WTC11 (cell line): ENCODE data around the gene NAV2. TPM values are rescaled to one million over a fixed set of nuclear protein-coding genes. Genes with fewer than 3 reads are reported as not detected.

Experiments
- ATAC-seq: fragments of 200-7000 bp; cut with Tn5 transposase; 2 replicates; pipeline ENCODE4 v1.10.0; 2021; ENCODE audit warnings: mild to moderate bottlenecking, moderate library complexity
- CTCF ChIA-PET: fragments of 300-600 bp; sonication (Branson Sonifier 250); formaldehyde crosslinking; loops from one replicate; lab custom pipeline; 2021; ENCODE audit warnings: antibody characterized with exemption; lab: Charles Lee
- POLR2A ChIA-PET: fragments of 350-600 bp; sonication (Branson Sonifier 250); formaldehyde crosslinking; loops from one replicate; lab custom pipeline; 2021; ENCODE audit warnings: antibody characterized with exemption; lab: Charles Lee
- DNase-seq: peaks from one replicate; pipeline ENCODE4 v3.0.0; 2021; ENCODE audit warnings: low spot score
- H3K27ac Mint-ChIP-seq: 2 replicates; pipeline ENCODE4 v1.8.0; 2021; ENCODE audit warnings: mixed read lengths
- H3K27me3 Mint-ChIP-seq: 2 replicates; pipeline ENCODE4 v1.8.0; 2021; ENCODE audit warnings: low read depth, mild to moderate bottlenecking, moderate library complexity, mixed read lengths
- H3K36me3 Mint-ChIP-seq: 2 replicates; pipeline ENCODE4 v1.8.0; 2021; ENCODE audit warnings: mixed read lengths
- H3K4me1 Mint-ChIP-seq: 2 replicates; pipeline ENCODE4 v1.8.0; 2022; ENCODE audit warnings: mixed read lengths
- H3K4me3 Mint-ChIP-seq: 2 replicates; pipeline ENCODE4 v1.8.0; 2021; ENCODE audit warnings: mild to moderate bottlenecking, moderate library complexity, mixed read lengths
- H3K9me3 Mint-ChIP-seq: 2 replicates; pipeline ENCODE4 v1.8.0; 2021; ENCODE audit warnings: mixed read lengths
- FOXJ3 ChIP-seq: sonication (generic); formaldehyde crosslinking; IDR thresholded peaks from 2 replicates; pipeline ENCODE4 v1.9.0; 2021; ENCODE audit warnings: missing genetic modification reagents, mild to moderate bottlenecking, borderline replicate concordance
- FOXK1 ChIP-seq: sonication (generic); formaldehyde crosslinking; IDR thresholded peaks from 2 replicates; pipeline ENCODE4 v1.8.0; 2022; ENCODE audit warnings: mild to moderate bottlenecking, moderate library complexity, missing genetic modification reagents
- HMGA2 ChIP-seq: fragments of 250-450 bp; sonication (Bioruptor Pico); IDR thresholded peaks from 2 replicates; pipeline ENCODE4 v1.4.0; 2021; ENCODE audit warnings: mild to moderate bottlenecking, moderate library complexity
- KAT7 ChIP-seq: sonication (generic); formaldehyde crosslinking; IDR thresholded peaks from 2 replicates; pipeline ENCODE4 v1.8.1; 2023; ENCODE audit warnings: missing genetic modification reagents, mild to moderate bottlenecking, borderline replicate concordance
- MXD4 ChIP-seq: fragments of 250-450 bp; sonication (Bioruptor Pico); IDR thresholded peaks from 2 replicates; pipeline ENCODE4 v1.8.0; 2021; ENCODE audit warnings: mild to moderate bottlenecking, moderate library complexity, borderline replicate concordance
- RORB ChIP-seq: fragments of 250-450 bp; sonication (Bioruptor Pico); IDR thresholded peaks from 2 replicates; pipeline ENCODE4 v1.9.0; 2021; ENCODE audit warnings: mild to moderate bottlenecking
- SMAD4 ChIP-seq: sonication (generic); formaldehyde crosslinking; IDR thresholded peaks from 2 replicates; pipeline ENCODE4 v1.8.0; 2022; ENCODE audit warnings: mild to moderate bottlenecking, missing genetic modification reagents
- SP1 ChIP-seq: sonication (generic); formaldehyde crosslinking; conservative IDR thresholded peaks from 2 replicates; pipeline ENCODE4 v1.8.1; 2022; ENCODE audit warnings: missing genetic modification reagents
- TEAD4 ChIP-seq: sonication (generic); formaldehyde crosslinking; IDR thresholded peaks from 2 replicates; pipeline ENCODE4 v1.8.0; 2022; ENCODE audit warnings: mild to moderate bottlenecking, missing genetic modification reagents
- ZBTB21 ChIP-seq: sonication (generic); formaldehyde crosslinking; IDR thresholded peaks from 2 replicates; pipeline ENCODE4 v1.8.1; 2023; ENCODE audit warnings: mild to moderate bottlenecking, missing genetic modification reagents, borderline replicate concordance
- ZNF263 ChIP-seq: sonication (generic); formaldehyde crosslinking; IDR thresholded peaks from 2 replicates; pipeline ENCODE4 v1.8.1; 2022; ENCODE audit warnings: low read depth, mild to moderate bottlenecking, moderate library complexity, missing genetic modification reagents
- total RNA-seq: library from RNA; stranded (reverse); gene quantifications from 3 replicates; pipeline ENCODE4 v1.2.3, GENCODE V29; 2021
- TF ChIP-seq, protein P1 (sequence below): sonication (generic); formaldehyde crosslinking; conservative IDR thresholded peaks from 2 replicates; pipeline ENCODE4 v1.8.1; 2022; ENCODE audit warnings: mild to moderate bottlenecking, missing genetic modification reagents
- TF ChIP-seq, protein P2 (sequence below): sonication (generic); formaldehyde crosslinking; IDR thresholded peaks from 2 replicates; pipeline ENCODE4 v1.8.0; 2022; ENCODE audit warnings: mild to moderate bottlenecking, missing genetic modification reagents
- TF ChIP-seq, protein P3 (sequence below): sonication (generic); formaldehyde crosslinking; IDR thresholded peaks from 2 replicates; pipeline ENCODE4 v1.8.1; 2022; ENCODE audit warnings: mild to moderate bottlenecking, moderate library complexity, missing genetic modification reagents
- TF ChIP-seq, protein P4 (sequence below): sonication (generic); formaldehyde crosslinking; IDR thresholded peaks from 2 replicates; pipeline ENCODE4 v1.8.1; 2023; ENCODE audit warnings: mild to moderate bottlenecking, missing genetic modification reagents, borderline replicate concordance
- TF ChIP-seq, protein P5 (sequence below): sonication (generic); formaldehyde crosslinking; IDR thresholded peaks from 2 replicates; pipeline ENCODE4 v1.8.1; 2023; ENCODE audit warnings: mild to moderate bottlenecking, missing genetic modification reagents
- TF ChIP-seq, protein P6 (sequence below): fragments of 250-450 bp; sonication (Bioruptor Pico); IDR thresholded peaks from 2 replicates; pipeline ENCODE4 v1.9.0; 2021; ENCODE audit warnings: moderate library complexity, mild to moderate bottlenecking, inconsistent platforms, borderline replicate concordance
- TF ChIP-seq, protein P7 (sequence below): fragments of 250-450 bp; sonication (Bioruptor Pico); IDR thresholded peaks from 2 replicates; pipeline ENCODE4 v1.9.0; 2021; ENCODE audit warnings: mild to moderate bottlenecking
- TF ChIP-seq, protein P8 (sequence below): sonication (generic); formaldehyde crosslinking; IDR thresholded peaks from 2 replicates; pipeline ENCODE4 v1.8.0; 2022; ENCODE audit warnings: missing genetic modification reagents
- TF ChIP-seq, protein P9 (sequence below): sonication (generic); formaldehyde crosslinking; IDR thresholded peaks from 2 replicates; pipeline ENCODE4 v1.8.0; 2023; ENCODE audit warnings: mild to moderate bottlenecking, missing genetic modification reagents

The NAV2 gene
- total RNA-seq, 1 experiment from 2014 or later, result 42.8 TPM

DNA sequence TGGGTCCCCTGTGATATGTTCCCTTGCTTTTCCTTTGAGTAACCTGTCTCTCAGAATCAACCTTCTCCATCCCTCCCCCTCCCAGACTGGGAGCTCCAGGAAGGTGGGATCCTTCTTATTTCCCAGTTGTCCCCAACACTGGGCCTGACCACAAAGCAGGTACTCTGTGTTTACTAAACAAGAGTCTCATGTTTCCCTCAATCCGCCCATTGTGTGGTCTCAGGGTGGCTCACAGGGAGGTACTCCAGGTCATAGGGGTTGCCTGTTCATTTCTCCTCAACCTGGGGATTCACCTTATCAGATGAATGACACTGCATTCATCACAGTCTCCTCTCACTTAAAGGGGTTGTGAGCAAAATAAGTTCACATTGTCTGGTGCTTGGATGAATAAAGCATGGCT is 26.4 kb upstream of the NAV2 start:
- no peak for TF ChIP-seq ZNF263 (CRISPR knock-in tag)
- no peak for TF ChIP-seq SP1 (CRISPR knock-in tag)
- TF ChIP-seq, protein P1, sequence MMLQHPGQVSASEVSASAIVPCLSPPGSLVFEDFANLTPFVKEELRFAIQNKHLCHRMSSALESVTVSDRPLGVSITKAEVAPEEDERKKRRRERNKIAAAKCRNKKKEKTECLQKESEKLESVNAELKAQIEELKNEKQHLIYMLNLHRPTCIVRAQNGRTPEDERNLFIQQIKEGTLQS (CRISPR knock-in tag), result no peak
- TF ChIP-seq, protein P2, sequence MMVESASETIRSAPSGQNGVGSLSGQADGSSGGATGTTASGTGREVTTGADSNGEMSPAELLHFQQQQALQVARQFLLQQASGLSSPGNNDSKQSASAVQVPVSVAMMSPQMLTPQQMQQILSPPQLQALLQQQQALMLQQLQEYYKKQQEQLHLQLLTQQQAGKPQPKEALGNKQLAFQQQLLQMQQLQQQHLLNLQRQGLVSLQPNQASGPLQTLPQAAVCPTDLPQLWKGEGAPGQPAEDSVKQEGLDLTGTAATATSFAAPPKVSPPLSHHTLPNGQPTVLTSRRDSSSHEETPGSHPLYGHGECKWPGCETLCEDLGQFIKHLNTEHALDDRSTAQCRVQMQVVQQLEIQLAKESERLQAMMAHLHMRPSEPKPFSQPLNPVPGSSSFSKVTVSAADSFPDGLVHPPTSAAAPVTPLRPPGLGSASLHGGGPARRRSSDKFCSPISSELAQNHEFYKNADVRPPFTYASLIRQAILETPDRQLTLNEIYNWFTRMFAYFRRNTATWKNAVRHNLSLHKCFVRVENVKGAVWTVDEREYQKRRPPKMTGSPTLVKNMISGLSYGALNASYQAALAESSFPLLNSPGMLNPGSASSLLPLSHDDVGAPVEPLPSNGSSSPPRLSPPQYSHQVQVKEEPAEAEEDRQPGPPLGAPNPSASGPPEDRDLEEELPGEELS (CRISPR knock-in tag), result no peak
- no peak for TF ChIP-seq MXD4
- no peak for TF ChIP-seq TEAD4 (CRISPR knock-in tag)
- TF ChIP-seq ZBTB21 (CRISPR knock-in tag), result no peak
- no peak for TF ChIP-seq RORB
- no peak for TF ChIP-seq FOXJ3
- TF ChIP-seq, protein P3, sequence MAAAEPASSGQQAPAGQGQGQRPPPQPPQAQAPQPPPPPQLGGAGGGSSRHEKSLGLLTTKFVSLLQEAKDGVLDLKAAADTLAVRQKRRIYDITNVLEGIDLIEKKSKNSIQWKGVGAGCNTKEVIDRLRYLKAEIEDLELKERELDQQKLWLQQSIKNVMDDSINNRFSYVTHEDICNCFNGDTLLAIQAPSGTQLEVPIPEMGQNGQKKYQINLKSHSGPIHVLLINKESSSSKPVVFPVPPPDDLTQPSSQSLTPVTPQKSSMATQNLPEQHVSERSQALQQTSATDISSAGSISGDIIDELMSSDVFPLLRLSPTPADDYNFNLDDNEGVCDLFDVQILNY, result no peak
- TF ChIP-seq KAT7 (CRISPR knock-in tag), result no peak
- TF ChIP-seq, protein P4, sequence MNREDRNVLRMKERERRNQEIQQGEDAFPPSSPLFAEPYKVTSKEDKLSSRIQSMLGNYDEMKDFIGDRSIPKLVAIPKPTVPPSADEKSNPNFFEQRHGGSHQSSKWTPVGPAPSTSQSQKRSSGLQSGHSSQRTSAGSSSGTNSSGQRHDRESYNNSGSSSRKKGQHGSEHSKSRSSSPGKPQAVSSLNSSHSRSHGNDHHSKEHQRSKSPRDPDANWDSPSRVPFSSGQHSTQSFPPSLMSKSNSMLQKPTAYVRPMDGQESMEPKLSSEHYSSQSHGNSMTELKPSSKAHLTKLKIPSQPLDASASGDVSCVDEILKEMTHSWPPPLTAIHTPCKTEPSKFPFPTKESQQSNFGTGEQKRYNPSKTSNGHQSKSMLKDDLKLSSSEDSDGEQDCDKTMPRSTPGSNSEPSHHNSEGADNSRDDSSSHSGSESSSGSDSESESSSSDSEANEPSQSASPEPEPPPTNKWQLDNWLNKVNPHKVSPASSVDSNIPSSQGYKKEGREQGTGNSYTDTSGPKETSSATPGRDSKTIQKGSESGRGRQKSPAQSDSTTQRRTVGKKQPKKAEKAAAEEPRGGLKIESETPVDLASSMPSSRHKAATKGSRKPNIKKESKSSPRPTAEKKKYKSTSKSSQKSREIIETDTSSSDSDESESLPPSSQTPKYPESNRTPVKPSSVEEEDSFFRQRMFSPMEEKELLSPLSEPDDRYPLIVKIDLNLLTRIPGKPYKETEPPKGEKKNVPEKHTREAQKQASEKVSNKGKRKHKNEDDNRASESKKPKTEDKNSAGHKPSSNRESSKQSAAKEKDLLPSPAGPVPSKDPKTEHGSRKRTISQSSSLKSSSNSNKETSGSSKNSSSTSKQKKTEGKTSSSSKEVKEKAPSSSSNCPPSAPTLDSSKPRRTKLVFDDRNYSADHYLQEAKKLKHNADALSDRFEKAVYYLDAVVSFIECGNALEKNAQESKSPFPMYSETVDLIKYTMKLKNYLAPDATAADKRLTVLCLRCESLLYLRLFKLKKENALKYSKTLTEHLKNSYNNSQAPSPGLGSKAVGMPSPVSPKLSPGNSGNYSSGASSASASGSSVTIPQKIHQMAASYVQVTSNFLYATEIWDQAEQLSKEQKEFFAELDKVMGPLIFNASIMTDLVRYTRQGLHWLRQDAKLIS, result no peak
- TF ChIP-seq, protein P5, sequence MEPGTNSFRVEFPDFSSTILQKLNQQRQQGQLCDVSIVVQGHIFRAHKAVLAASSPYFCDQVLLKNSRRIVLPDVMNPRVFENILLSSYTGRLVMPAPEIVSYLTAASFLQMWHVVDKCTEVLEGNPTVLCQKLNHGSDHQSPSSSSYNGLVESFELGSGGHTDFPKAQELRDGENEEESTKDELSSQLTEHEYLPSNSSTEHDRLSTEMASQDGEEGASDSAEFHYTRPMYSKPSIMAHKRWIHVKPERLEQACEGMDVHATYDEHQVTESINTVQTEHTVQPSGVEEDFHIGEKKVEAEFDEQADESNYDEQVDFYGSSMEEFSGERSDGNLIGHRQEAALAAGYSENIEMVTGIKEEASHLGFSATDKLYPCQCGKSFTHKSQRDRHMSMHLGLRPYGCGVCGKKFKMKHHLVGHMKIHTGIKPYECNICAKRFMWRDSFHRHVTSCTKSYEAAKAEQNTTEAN (CRISPR knock-in tag), result no peak
- TF ChIP-seq, protein P6, sequence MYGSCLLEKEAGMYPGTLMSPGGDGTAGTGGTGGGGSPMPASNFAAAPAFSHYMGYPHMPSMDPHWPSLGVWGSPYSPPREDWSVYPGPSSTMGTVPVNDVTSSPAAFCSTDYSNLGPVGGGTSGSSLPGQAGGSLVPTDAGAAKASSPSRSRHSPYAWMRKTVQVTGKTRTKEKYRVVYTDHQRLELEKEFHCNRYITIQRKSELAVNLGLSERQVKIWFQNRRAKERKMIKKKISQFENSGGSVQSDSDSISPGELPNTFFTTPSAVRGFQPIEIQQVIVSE (CRISPR knock-in tag), result no peak
- TF ChIP-seq FOXK1, result no peak
- TF ChIP-seq, protein P7, sequence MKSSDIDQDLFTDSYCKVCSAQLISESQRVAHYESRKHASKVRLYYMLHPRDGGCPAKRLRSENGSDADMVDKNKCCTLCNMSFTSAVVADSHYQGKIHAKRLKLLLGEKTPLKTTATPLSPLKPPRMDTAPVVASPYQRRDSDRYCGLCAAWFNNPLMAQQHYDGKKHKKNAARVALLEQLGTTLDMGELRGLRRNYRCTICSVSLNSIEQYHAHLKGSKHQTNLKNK, result no peak
- TF ChIP-seq HMGA2, result no peak
- TF ChIP-seq SMAD4 (CRISPR knock-in tag), result no peak
- TF ChIP-seq, protein P8, sequence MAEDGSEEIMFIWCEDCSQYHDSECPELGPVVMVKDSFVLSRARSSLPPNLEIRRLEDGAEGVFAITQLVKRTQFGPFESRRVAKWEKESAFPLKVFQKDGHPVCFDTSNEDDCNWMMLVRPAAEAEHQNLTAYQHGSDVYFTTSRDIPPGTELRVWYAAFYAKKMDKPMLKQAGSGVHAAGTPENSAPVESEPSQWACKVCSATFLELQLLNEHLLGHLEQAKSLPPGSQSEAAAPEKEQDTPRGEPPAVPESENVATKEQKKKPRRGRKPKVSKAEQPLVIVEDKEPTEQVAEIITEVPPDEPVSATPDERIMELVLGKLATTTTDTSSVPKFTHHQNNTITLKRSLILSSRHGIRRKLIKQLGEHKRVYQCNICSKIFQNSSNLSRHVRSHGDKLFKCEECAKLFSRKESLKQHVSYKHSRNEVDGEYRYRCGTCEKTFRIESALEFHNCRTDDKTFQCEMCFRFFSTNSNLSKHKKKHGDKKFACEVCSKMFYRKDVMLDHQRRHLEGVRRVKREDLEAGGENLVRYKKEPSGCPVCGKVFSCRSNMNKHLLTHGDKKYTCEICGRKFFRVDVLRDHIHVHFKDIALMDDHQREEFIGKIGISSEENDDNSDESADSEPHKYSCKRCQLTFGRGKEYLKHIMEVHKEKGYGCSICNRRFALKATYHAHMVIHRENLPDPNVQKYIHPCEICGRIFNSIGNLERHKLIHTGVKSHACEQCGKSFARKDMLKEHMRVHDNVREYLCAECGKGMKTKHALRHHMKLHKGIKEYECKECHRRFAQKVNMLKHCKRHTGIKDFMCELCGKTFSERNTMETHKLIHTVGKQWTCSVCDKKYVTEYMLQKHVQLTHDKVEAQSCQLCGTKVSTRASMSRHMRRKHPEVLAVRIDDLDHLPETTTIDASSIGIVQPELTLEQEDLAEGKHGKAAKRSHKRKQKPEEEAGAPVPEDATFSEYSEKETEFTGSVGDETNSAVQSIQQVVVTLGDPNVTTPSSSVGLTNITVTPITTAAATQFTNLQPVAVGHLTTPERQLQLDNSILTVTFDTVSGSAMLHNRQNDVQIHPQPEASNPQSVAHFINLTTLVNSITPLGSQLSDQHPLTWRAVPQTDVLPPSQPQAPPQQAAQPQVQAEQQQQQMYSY, result no peak
- TF ChIP-seq, protein P9, sequence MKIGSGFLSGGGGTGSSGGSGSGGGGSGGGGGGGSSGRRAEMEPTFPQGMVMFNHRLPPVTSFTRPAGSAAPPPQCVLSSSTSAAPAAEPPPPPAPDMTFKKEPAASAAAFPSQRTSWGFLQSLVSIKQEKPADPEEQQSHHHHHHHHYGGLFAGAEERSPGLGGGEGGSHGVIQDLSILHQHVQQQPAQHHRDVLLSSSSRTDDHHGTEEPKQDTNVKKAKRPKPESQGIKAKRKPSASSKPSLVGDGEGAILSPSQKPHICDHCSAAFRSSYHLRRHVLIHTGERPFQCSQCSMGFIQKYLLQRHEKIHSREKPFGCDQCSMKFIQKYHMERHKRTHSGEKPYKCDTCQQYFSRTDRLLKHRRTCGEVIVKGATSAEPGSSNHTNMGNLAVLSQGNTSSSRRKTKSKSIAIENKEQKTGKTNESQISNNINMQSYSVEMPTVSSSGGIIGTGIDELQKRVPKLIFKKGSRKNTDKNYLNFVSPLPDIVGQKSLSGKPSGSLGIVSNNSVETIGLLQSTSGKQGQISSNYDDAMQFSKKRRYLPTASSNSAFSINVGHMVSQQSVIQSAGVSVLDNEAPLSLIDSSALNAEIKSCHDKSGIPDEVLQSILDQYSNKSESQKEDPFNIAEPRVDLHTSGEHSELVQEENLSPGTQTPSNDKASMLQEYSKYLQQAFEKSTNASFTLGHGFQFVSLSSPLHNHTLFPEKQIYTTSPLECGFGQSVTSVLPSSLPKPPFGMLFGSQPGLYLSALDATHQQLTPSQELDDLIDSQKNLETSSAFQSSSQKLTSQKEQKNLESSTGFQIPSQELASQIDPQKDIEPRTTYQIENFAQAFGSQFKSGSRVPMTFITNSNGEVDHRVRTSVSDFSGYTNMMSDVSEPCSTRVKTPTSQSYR (CRISPR knock-in tag), result no peak
- no peaks in the 10 kb centered on the region for H3K9me3 Mint-ChIP-seq

More for the DNA sequence above, 26.4 kb upstream of the NAV2 start:
- ChIA-PET POLR2A (no interaction called here), CTCF (no interaction called here)
- no peaks in the 10 kb centered on the region for H3K36me3 Mint-ChIP-seq
- DNase-seq (no peak), ATAC-seq (no peak)
- H3K4me1 Mint-ChIP-seq, result no peaks in the 10 kb centered on the region
- H3K27ac Mint-ChIP-seq, result no peak overlapping the region
- H3K4me3 Mint-ChIP-seq, result no peak overlapping the region
- H3K27me3 Mint-ChIP-seq, result peaks cover 4% of the 10 kb centered on the region; the same call in 1 of the 2 replicates
